HepG2 (cell line): ENCODE results near the gene TRPC4AP. TPM values are rescaled to one million over a fixed set of nuclear protein-coding genes. Genes with fewer than 3 reads are reported as not detected.

Experiments
- ATAC-seq: fragments of 200-7000 bp; cut with Tn5 transposase; 3 replicates; pipeline ENCODE4 v1.9.1; 2020; ENCODE audit warnings: mild to moderate bottlenecking, moderate library complexity
- BruUV-seq: library from RNA; stranded (reverse); fragments of 400-500 nt; replicated peaks from 2 replicates; lab custom pipeline; 2021; lab: Mats Ljungman, UMichigan
- CTCF ChIA-PET: fragments of 300-600 bp; formaldehyde crosslinking; extraction: SDS; loops from one replicate; lab custom pipeline; 2021; ENCODE audit warnings: low total read pairs, inconsistent platforms, low intra/inter-chr PET ratio; lab: Yijun Ruan, JAX
- POLR2A ChIA-PET: fragments of 350-600 bp; sonication (Branson Sonifier 250); formaldehyde crosslinking; loops from one replicate; lab custom pipeline; 2020; ENCODE audit warnings: antibody characterized with exemption, inconsistent platforms; lab: Yijun Ruan, JAX
- DNase-seq: peaks from one replicate; pipeline ENCODE4 v3.0.0-alpha.2; 2015; ENCODE audit warnings: low spot score
- FAIRE-seq: peaks from 3 replicates; lab custom pipeline; 2011; peaks lifted over from hg19 to GRCh38; lab: Jason Lieb, UNC
- H2AFZ ChIP-seq: one replicate; pipeline ENCODE4 v1.6.1; 2011; ENCODE audit warnings: low read length, inconsistent platforms
- H3K27ac ChIP-seq: fragments of 300-600 bp; 3 replicates; pipeline ENCODE4 v1.8.0; 2011; ENCODE audit warnings: mixed run types, mild to moderate bottlenecking, mixed read lengths, low read length, inconsistent platforms; ENCODE audit not compliant: insufficient read depth; ENCODE audit errors: extremely low read length
- H3K27me3 ChIP-seq, 2 experiments: fragments of 200-600 bp in 1 of 2; 2 replicates in 1 of 2; 3 replicates in 1 of 2; pipeline versions ENCODE4 v1.6.0 to v1.8.0; 2011; ENCODE audit warnings: low read length in 2 of 2, mild to moderate bottlenecking in 2 of 2, moderate library complexity in 2 of 2, inconsistent platforms in 1 of 2; ENCODE audit not compliant: insufficient read depth in 2 of 2, control insufficient read depth in 1 of 2
- H3K36me3 ChIP-seq, 2 experiments: fragments of 200-600 bp in 1 of 2; replicated peaks in 1 of 2; 2 replicates in 1 of 2; 3 replicates in 1 of 2; pipeline versions ENCODE4 v1.5.1 to v1.8.0; 2011; ENCODE audit warnings: low read length in 2 of 2, inconsistent platforms in 1 of 2; ENCODE audit not compliant: insufficient read depth in 2 of 2, control insufficient read depth in 1 of 2
- H3K4me1 ChIP-seq: 2 replicates; pipeline ENCODE4 v1.5.1; 2012; ENCODE audit warnings: low read length, inconsistent platforms; ENCODE audit not compliant: insufficient read depth
- H3K4me2 ChIP-seq: 2 replicates; pipeline ENCODE4 v1.6.0; 2011; ENCODE audit warnings: low read depth, low read length, inconsistent platforms
- H3K4me3 ChIP-seq, 3 experiments: fragments of 200-600 bp in 1 of 3; sonication (generic), shearing (Covaris generic) in 1 of 3; replicated peaks in 1 of 3; 2 replicates each; pipeline ENCODE4 v1.5.1; 2011 to 2016; ENCODE audit warnings: low read length in 3 of 3, inconsistent platforms in 2 of 3, low read depth in 2 of 3, mild to moderate bottlenecking in 2 of 3, control low read depth in 1 of 3, mixed read lengths in 1 of 3; ENCODE audit not compliant: insufficient read depth in 1 of 3
- H3K79me2 ChIP-seq: one replicate; pipeline ENCODE4 v1.6.1; 2011; ENCODE audit warnings: low read length, inconsistent platforms; ENCODE audit not compliant: insufficient read depth
- H3K9ac ChIP-seq: 2 replicates; pipeline ENCODE4 v1.6.0; 2011; ENCODE audit warnings: mild to moderate bottlenecking, low read depth, low read length, inconsistent platforms; ENCODE audit not compliant: insufficient read depth
- H3K9me3 ChIP-seq: 2 replicates; pipeline ENCODE4 v1.5.1; 2012; ENCODE audit warnings: mild to moderate bottlenecking, low read length
- H4K20me1 ChIP-seq: 2 replicates; pipeline ENCODE4 v1.6.0; 2011; ENCODE audit warnings: inconsistent platforms, mild to moderate bottlenecking, low read length, moderate library complexity; ENCODE audit not compliant: insufficient read depth
- ARNT2 ChIP-seq: sonication (generic); formaldehyde crosslinking; IDR thresholded peaks from 2 replicates; pipeline ENCODE4 v1.8.0; 2022; ENCODE audit warnings: mild to moderate bottlenecking, low read depth, missing genetic modification reagents, moderate library complexity
- ATF1 ChIP-seq: IDR thresholded peaks from 2 replicates; pipeline ENCODE4 v1.6.1; 2016; ENCODE audit warnings: mild to moderate bottlenecking, control low read depth
- EED ChIP-seq: sonication (generic); formaldehyde crosslinking; IDR thresholded peaks from 2 replicates; pipeline ENCODE4 v1.5.0; 2020; ENCODE audit warnings: mild to moderate bottlenecking, missing genetic modification reagents
- ETV6 ChIP-seq: sonication (generic); formaldehyde crosslinking; conservative IDR thresholded peaks from 2 replicates; pipeline ENCODE4 v1.4.0; 2020; ENCODE audit warnings: missing genetic modification reagents
- FOSL1 ChIP-seq: sonication (generic); formaldehyde crosslinking; IDR thresholded peaks from 2 replicates; pipeline ENCODE4 v1.9.0; 2021; ENCODE audit warnings: missing genetic modification reagents, borderline replicate concordance
- HOXA7 ChIP-seq: sonication (generic); formaldehyde crosslinking; IDR thresholded peaks from 2 replicates; pipeline ENCODE4 v1.8.1; 2022; ENCODE audit warnings: mild to moderate bottlenecking, missing genetic modification reagents, moderate library complexity
- HOXA9 ChIP-seq: sonication (generic); formaldehyde crosslinking; IDR thresholded peaks from 2 replicates; pipeline ENCODE4 v1.8.1; 2022; ENCODE audit warnings: missing genetic modification reagents, mild to moderate bottlenecking, moderate library complexity, borderline replicate concordance
- JUN ChIP-seq: sonication (generic); formaldehyde crosslinking; IDR thresholded peaks from 2 replicates; pipeline ENCODE4 v1.4.0; 2020; ENCODE audit warnings: mild to moderate bottlenecking, missing genetic modification reagents
- KLF13 ChIP-seq: sonication (generic); formaldehyde crosslinking; IDR thresholded peaks from 2 replicates; pipeline ENCODE4 v1.4.0; 2020; ENCODE audit warnings: mild to moderate bottlenecking, missing genetic modification reagents
- MIER3 ChIP-seq: IDR thresholded peaks from 2 replicates; pipeline ENCODE4 v1.6.1; 2016; ENCODE audit warnings: missing compliant biosample characterization, borderline replicate concordance
- NFE2L1 ChIP-seq: sonication (generic); formaldehyde crosslinking; IDR thresholded peaks from 2 replicates; pipeline ENCODE4 v1.4.0; 2020; ENCODE audit warnings: missing genetic modification reagents, mild to moderate bottlenecking, borderline replicate concordance
- POLR2A ChIP-seq, 2 experiments: IDR thresholded peaks; 2 replicates each; pipeline ENCODE4 v1.6.1; 2011; ENCODE audit warnings: low read depth in 2 of 2, low read length in 2 of 2, mild to moderate bottlenecking in 1 of 2, moderate library complexity in 1 of 2; ENCODE audit not compliant: insufficient read depth in 1 of 2
- PPARG ChIP-seq: conservative IDR thresholded peaks from 2 replicates; pipeline ENCODE4 v1.6.1; 2016; ENCODE audit warnings: missing biosample characterization, missing genetic modification reagents
- RBAK ChIP-seq: sonication (generic); formaldehyde crosslinking; IDR thresholded peaks from 2 replicates; pipeline ENCODE4 v1.5.1; 2020; ENCODE audit warnings: mild to moderate bottlenecking, missing genetic modification reagents
- SALL1 ChIP-seq: sonication (generic); formaldehyde crosslinking; IDR thresholded peaks from 2 replicates; pipeline ENCODE4 v1.8.0; 2022; ENCODE audit warnings: mild to moderate bottlenecking, missing genetic modification reagents
- SCMH1 ChIP-seq: sonication (generic); formaldehyde crosslinking; IDR thresholded peaks from 2 replicates; pipeline ENCODE4 v1.9.0; 2021; ENCODE audit warnings: missing genetic modification reagents, mild to moderate bottlenecking, borderline replicate concordance
- SIX4 ChIP-seq: sonication (generic); formaldehyde crosslinking; IDR thresholded peaks from 2 replicates; pipeline ENCODE4 v1.4.0; 2020; ENCODE audit warnings: missing genetic modification reagents
- SP4 ChIP-seq: sonication (generic); formaldehyde crosslinking; IDR thresholded peaks from 2 replicates; pipeline ENCODE4 v1.8.1; 2023; ENCODE audit warnings: mild to moderate bottlenecking, missing genetic modification reagents
- WIZ ChIP-seq: sonication (generic); formaldehyde crosslinking; IDR thresholded peaks from 2 replicates; pipeline ENCODE4 v1.5.1; 2020; ENCODE audit warnings: mild to moderate bottlenecking, missing genetic modification reagents
- ZBTB20 ChIP-seq: sonication (generic); formaldehyde crosslinking; IDR thresholded peaks from 2 replicates; pipeline ENCODE4 v1.8.1; 2023; ENCODE audit warnings: missing genetic modification reagents, low read depth, mild to moderate bottlenecking, borderline replicate concordance
- ZNF335 ChIP-seq: sonication (generic); formaldehyde crosslinking; IDR thresholded peaks from 2 replicates; pipeline ENCODE4 v1.4.0; 2020; ENCODE audit warnings: missing genetic modification reagents
- ZNF343 ChIP-seq: sonication (generic); formaldehyde crosslinking; IDR thresholded peaks from 2 replicates; pipeline ENCODE4 v1.4.0; 2020; ENCODE audit warnings: mild to moderate bottlenecking, missing genetic modification reagents
- ZNF547 ChIP-seq: sonication (generic); formaldehyde crosslinking; IDR thresholded peaks from 2 replicates; pipeline ENCODE4 v1.5.1; 2020; ENCODE audit warnings: mild to moderate bottlenecking, missing genetic modification reagents
- ZNF562 ChIP-seq: sonication (generic); formaldehyde crosslinking; IDR thresholded peaks from 2 replicates; pipeline ENCODE4 v1.8.0; 2022; ENCODE audit warnings: missing genetic modification reagents, borderline replicate concordance
- ZNF589 ChIP-seq: sonication (generic); formaldehyde crosslinking; conservative IDR thresholded peaks from 2 replicates; pipeline ENCODE4 v1.8.0; 2022; ENCODE audit warnings: mild to moderate bottlenecking, moderate library complexity, missing genetic modification reagents
- ZNF713 ChIP-seq: sonication (generic); formaldehyde crosslinking; IDR thresholded peaks from 2 replicates; pipeline ENCODE4 v1.4.0; 2020; ENCODE audit warnings: mild to moderate bottlenecking, missing genetic modification reagents
- whole genome bisulfite sequencing: methylation state at CpG from one replicate; pipeline ENCODE4 v1.1.6; 2017; ENCODE audit warnings: low lambda C conversion rate; 5-methylcytosine and 5-hydroxymethylcytosine counted together
- in situ Hi-C: cut with HindIII; loops from 2 replicates; pipeline ENCODE4 v1.10.0; 2017; ENCODE audit warnings: low pct_unique_long_range_greater_than_20kb; ENCODE audit not compliant: extremely low pct_ligation_motif_present
- intact Hi-C: fragments of 100-400 bp; cut with micrococcal nuclease; formaldehyde crosslinking; loops from one replicate; pipeline ENCODE4 v1.10.0; 2022; ENCODE audit not compliant: unreplicated experiment
- polyA plus RNA-seq, 8 experiments: library from polyadenylated mRNA; depleted of rRNA in 3 of 8; stranded (reverse) in 7 of 8; unstranded in 1 of 8; fragments of >200 nt; fragmentation: Illumina TruSeq in 4 of 8; extraction: Trizol in 4 of 8; gene quantifications; 2 replicates each; pipeline versions ENCODE4 v1.2.1 to v1.2.3, GENCODE V29; 2011 to 2016; ENCODE audit warnings: low read depth in 4 of 8, missing spikeins in 1 of 8, mixed read lengths in 1 of 8; ENCODE audit not compliant: insufficient read depth in 1 of 8
- total RNA-seq, 5 experiments: library from RNA; depleted of rRNA; stranded (reverse); fragments of >200 nt; fragmentation: Illumina TruSeq; extraction: Trizol; gene quantifications; 2 replicates each; pipeline ENCODE4 v1.2.3, GENCODE V29; 2016; ENCODE audit warnings: low read depth in 1 of 5
- TF ChIP-seq, protein P1 (sequence below): IDR thresholded peaks from 2 replicates; pipeline ENCODE4 v1.6.1; 2016; ENCODE audit warnings: missing compliant biosample characterization, missing genetic modification reagents, borderline replicate concordance

Gene TRPC4AP
- total and polyA plus RNA-seq, 2 of the 13 experiments (the other 11 are each of a cell fraction or from before 2014, with no cell fraction given) = 136 to 137 TPM

DNA sequence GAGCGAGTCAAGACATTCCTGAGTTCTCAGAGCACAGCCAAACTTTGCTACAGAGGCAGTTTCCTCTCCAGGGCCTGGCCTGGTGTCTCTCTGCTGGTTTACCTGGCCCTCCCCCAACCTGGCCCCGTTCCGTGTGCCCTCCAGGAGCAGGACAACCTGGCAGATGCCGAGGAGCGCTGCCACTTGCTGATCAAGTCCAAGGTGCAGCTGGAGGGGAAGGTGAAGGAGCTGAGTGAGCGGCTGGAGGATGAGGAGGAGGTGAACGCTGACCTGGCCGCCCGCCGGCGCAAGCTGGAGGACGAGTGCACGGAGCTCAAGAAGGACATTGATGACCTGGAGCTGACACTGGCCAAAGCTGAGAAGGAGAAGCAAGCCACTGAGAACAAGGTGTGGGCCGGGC lies 97.4 kb downstream of the TRPC4AP start (continued):
- TF ChIP-seq ATF1 = no peak
- no peak for TF ChIP-seq PPARG (CRISPR knock-in tag)
- no peak for TF ChIP-seq ZNF562 (CRISPR knock-in tag)
- no peak for TF ChIP-seq ETV6 (CRISPR knock-in tag)
- 0 out of 2 replicates have a peak, but pooled peaks have one; percentile 11 for TF ChIP-seq ZNF589 (CRISPR knock-in tag)

DNA sequence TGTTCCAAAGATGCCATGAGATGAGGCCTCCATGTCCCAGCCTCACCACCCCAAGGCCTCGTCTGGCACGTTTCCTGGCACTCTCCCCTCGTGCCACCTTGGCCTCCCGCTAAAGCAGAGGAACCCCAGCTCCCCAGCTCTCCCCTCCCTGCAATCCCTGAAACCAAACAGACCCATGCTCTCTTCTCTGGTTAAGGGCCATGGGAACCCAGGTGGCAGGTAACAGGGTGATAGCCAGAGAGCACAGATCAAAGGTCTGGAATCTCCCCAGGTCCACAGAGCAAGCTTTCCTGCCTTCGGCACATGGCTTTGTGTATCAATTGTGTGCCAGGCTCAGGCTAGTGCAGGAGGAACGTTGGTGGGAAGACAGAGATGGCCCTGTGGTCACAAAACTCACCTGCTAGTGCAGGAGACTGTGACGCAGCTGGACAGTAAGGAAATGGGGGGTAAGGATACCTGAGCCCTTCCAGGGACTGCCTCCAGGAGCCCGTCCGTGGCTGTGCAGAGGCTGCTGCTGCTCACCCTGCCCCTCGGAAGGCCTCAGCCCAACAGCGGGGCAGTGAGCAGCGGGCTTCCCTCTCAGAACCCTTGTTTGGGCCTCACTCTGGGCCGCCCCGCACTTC lies 98.0 kb downstream of the TRPC4AP start:
- Histone ChIP-seq H4K20me1 (no peaks in the 10 kb centered on the region), H3K27me3 (no peaks in the 10 kb centered on the region), H3K4me1 (peaks cover 17% of the 10 kb centered on the region), H3K9ac (peak overlapping the region; percentile 22; the same call in 1 of the 2 replicates), H3K36me3 (peaks cover 12 to 18% of the 10 kb centered on the region in 2 experiments), H3K4me3 (no peak overlapping the region), H3K27ac (peak overlapping the region; percentile 29), H3K9me3 (no peaks in the 10 kb centered on the region), H2AFZ (no peak overlapping the region), H3K79me2 (no peaks in the 10 kb centered on the region), H3K4me2 (peak overlapping the region; percentile 18; the same call in 1 of the 2 replicates)
- in situ Hi-C loops = no loop called here
- intact Hi-C loops = no loop called here
- peak; percentile 64 for DNase-seq
- 54% methylated on average over 13 of the region's 14 CpGs for WGBS
- POLR2A ChIA-PET = no interaction called here
- no TSS peak for BruUV-seq
- peak; percentile 65 for ATAC-seq
- CTCF ChIA-PET = no interaction called here
- peak; percentile 69 for FAIRE-seq
- TF ChIP-seq WIZ (no peak), HOXA7 (no peak), FOSL1 (no peak), SIX4 (no peak), HOXA9 (no peak), SALL1 (CRISPR knock-in tag) (peak; percentile 73), KLF13 (no peak), NFE2L1 (CRISPR knock-in tag) (no peak), RBAK (CRISPR knock-in tag) (no peak; the same call in 1 of the 2 replicates), MIER3 (CRISPR knock-in tag) (no peak), ZNF335 (CRISPR knock-in tag) (no peak), SCMH1 (CRISPR knock-in tag) (no peak), ZNF343 (CRISPR knock-in tag) (no peak), JUN (CRISPR knock-in tag) (no peak), POLR2A (IDR thresholded peaks at IDR 0.05; ENCODE audit: insufficient read depth in 1 of 2, low read depth in 2 of 2, low read length in 2 of 2) (no peak), SP4 (CRISPR knock-in tag) (no peak; the same call in 1 of the 2 replicates), ZNF547 (no peak; the same call in 1 of the 2 replicates), EED (CRISPR knock-in tag) (no peak), ZNF713 (CRISPR knock-in tag) (no peak), ARNT2 (CRISPR knock-in tag) (no peak), ZBTB20 (CRISPR knock-in tag) (peak; percentile 64; the same call in 1 of the 2 replicates)
- TF ChIP-seq, protein P1, sequence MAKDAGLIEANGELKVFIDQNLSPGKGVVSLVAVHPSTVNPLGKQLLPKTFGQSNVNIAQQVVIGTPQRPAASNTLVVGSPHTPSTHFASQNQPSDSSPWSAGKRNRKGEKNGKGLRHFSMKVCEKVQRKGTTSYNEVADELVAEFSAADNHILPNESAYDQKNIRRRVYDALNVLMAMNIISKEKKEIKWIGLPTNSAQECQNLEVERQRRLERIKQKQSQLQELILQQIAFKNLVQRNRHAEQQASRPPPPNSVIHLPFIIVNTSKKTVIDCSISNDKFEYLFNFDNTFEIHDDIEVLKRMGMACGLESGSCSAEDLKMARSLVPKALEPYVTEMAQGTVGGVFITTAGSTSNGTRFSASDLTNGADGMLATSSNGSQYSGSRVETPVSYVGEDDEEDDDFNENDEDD = peak; percentile 63; the same call in 1 of the 2 replicates
